ENCODE measurements around the gene HEATR3.
"Not testable (repeated sequence)": the region's sequence is repeated elsewhere in the genome, so short reads cannot be mapped to it uniquely, and the experiment has no call there.

The HEATR3 gene

GRCh38 chr16:50121721-50122445 lies 56.1 kb downstream of the HEATR3 start:
- no peak for TF ChIP-seq CTCF (IDR thresholded peaks at IDR 0.05; ENCODE audit: low read depth, low read length)
- DNase-seq = no peak

GRCh38 chr16:50123417-50123816 lies 57.6 kb downstream of the HEATR3 start:
- Histone ChIP-seq H3K27me3 (ENCODE audit: insufficient read depth, low read depth, severe bottlenecking) (no peaks in the 10 kb centered on the region), H3K36me3 (no peaks in the 10 kb centered on the region), H3K27ac (no peak overlapping the region), H3K4me3 (ENCODE audit: low read depth, low read length) (no peak overlapping the region), H3K9me3 (ENCODE audit: severe bottlenecking) (no peaks in the 10 kb centered on the region)
- no peak for DNase-seq
- TF ChIP-seq CTCF (IDR thresholded peaks at IDR 0.05; ENCODE audit: low read depth, low read length) = no peak

More at GRCh38 chr16:50121721-50122445, 56.1 kb downstream of the HEATR3 start:
- Histone ChIP-seq H3K4me3 (ENCODE audit: low read depth, low read length) (no peak overlapping the region), H3K27me3 (ENCODE audit: insufficient read depth, low read depth, severe bottlenecking) (no peaks in the 10 kb centered on the region), H3K36me3 (no peaks in the 10 kb centered on the region), H3K9me3 (ENCODE audit: severe bottlenecking) (no peaks in the 10 kb centered on the region), H3K27ac (no peak overlapping the region)

GRCh38 chr16:50124769-50125168 lies 59.0 kb downstream of the HEATR3 start:
- DNase-seq = no peak
- no peaks in the 10 kb centered on the region for H3K9me3 ChIP-seq (ENCODE audit: severe bottlenecking)

GRCh38 chr16:50126183-50126582 lies 60.4 kb downstream of the HEATR3 start:
- no peak for TF ChIP-seq CTCF (IDR thresholded peaks at IDR 0.05; ENCODE audit: low read depth, low read length)
- Histone ChIP-seq H3K4me3 (ENCODE audit: low read depth, low read length) (no peak overlapping the region), H3K27ac (no peak overlapping the region), H3K9me3 (ENCODE audit: severe bottlenecking) (peaks cover 2% of the 10 kb centered on the region), H3K36me3 (no peaks in the 10 kb centered on the region), H3K27me3 (ENCODE audit: insufficient read depth, low read depth, severe bottlenecking) (no peaks in the 10 kb centered on the region)
- no peak for DNase-seq

More at GRCh38 chr16:50124769-50125168, 59.0 kb downstream of the HEATR3 start:
- Histone ChIP-seq H3K27ac (no peak overlapping the region), H3K36me3 (no peaks in the 10 kb centered on the region), H3K27me3 (ENCODE audit: insufficient read depth, low read depth, severe bottlenecking) (no peaks in the 10 kb centered on the region), H3K4me3 (ENCODE audit: low read depth, low read length) (no peak overlapping the region)
- no peak for TF ChIP-seq CTCF (IDR thresholded peaks at IDR 0.05; ENCODE audit: low read depth, low read length)

- H3K9me3 ChIP-seq (ENCODE audit: severe bottlenecking); H3K27ac ChIP-seq; H3K4me3 ChIP-seq (ENCODE audit: low read depth, low read length); H3K36me3 ChIP-seq; DNase-seq; H3K27me3 ChIP-seq (ENCODE audit: insufficient read depth, low read depth, severe bottlenecking): not testable (repeated sequence)
Measured at GRCh38 chr16:50132571-50132970, 66.8 kb downstream of the HEATR3 start.

- TF ChIP-seq CTCF (IDR thresholded peaks at IDR 0.05; ENCODE audit: low read depth, low read length) = no peak
- no peak overlapping the region for H3K4me3 ChIP-seq (ENCODE audit: low read depth, low read length)
- no peak overlapping the region for H3K27ac ChIP-seq
- H3K9me3 ChIP-seq (ENCODE audit: severe bottlenecking) = peaks cover 2% of the 10 kb centered on the region
- no peaks in the 10 kb centered on the region for H3K27me3 ChIP-seq (ENCODE audit: insufficient read depth, low read depth, severe bottlenecking)
- DNase-seq = no peak
- no peaks in the 10 kb centered on the region for H3K36me3 ChIP-seq
Measured at GRCh38 chr16:50133214-50133613, 67.4 kb downstream of the HEATR3 start.

All from WERI-Rb-1 (cell line).